Measurements from ENCODE around the gene C10orf143.

C10orf143 gene

DNA sequence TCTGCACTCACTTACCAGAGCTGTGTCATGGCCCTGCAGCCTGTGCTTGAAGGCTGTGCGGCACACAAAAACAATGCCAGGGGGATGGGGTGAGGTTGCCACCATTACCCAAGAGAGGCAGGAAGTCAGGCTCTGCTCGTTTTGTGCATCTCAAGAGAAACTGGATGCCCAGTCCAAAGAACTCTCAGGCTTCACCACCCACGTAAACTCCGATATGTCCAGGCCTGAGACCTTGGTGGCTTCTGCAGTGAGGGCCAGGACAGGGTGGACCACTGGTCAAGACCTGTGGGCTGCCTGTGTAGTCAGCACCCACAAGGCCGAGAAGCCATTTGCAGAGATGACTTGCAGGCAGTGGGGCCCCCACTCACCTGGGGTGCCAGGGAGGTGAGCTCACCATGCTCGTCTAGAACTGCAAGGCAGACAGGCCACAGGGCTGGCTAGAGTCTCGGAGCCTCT is 91.9 kb downstream of the C10orf143 start:
- FAIRE-seq (no peak), DNase-seq (ENCODE audit: extremely low spot score, insufficient read length, low read depth) (no peak)

DNA sequence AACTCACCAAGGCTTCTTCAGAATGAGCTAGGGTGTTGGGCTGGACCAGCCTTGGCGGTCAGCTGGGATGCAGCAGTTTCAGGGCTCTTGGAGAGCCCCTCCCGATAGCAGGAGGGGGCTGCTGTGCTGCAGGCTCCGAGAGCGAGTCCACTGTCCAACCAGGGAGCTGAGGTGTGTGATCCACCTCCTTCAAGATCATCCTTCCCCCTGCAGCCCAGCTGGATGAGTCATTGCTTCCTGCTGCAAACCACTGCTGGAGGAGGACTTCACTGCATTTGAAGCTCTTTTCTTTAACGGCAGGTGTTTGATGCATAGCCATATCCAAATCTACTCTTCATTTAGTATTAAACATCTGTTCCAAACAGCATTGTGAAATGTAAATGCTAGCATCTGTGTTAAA is 92.4 kb downstream of the C10orf143 start:
- no peak for FAIRE-seq
- no peak for DNase-seq (ENCODE audit: extremely low spot score, insufficient read length, low read depth)

DNA sequence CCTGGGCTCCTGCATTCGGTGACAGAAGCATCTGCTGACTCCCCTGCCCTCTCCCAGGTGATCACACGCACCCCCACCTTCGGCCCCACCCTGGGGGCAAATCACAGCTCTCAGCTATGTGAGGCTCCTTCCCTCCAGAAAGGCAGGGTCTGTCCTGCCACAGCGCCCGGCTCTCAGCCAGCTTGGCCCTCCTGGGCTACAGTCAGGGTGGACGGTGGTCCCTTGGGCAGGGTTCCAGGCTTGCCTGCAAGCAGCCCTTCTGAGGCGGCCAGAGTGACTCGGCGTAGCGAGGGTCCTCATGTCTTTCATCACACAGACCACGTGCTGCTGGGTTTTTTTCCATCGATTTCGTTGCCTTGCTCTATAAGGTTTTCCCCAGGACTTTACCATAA is 93.0 kb downstream of the C10orf143 start:
- no peak for FAIRE-seq
- DNase-seq (ENCODE audit: extremely low spot score, insufficient read length, low read depth): no peak

DNA sequence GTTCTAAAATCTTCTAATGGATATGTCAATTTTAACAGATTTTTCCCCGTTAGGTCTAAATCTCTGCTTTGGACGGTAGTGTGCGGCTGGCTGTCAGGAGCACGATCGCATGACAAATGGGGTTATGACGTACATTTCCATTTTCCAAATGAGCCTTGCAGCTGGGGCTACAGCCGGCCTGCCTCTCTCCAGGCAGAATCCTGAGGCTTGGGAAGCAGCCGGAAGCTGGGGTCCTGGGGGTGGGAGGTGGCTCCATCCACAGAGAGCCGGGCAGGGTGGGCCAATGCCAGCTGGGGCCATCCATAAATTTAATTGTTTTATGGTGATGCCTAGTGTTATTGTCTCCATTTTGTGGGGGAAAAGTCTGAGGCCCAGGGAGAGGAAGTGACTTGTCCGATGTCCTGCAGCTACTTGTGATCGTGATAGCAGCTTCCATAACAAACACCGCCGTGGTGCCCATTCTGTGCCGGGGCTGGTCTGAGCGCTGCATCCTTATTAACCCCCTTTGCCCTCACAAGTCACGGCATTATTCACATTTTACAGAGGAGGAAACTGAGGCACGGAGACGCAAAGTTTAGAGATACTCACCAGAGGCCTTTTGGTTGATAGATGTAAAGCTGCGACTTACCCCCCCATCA is 93.5 kb downstream of the C10orf143 start:
- FAIRE-seq (no peak), DNase-seq (ENCODE audit: extremely low spot score, insufficient read length, low read depth) (no peak)

DNA sequence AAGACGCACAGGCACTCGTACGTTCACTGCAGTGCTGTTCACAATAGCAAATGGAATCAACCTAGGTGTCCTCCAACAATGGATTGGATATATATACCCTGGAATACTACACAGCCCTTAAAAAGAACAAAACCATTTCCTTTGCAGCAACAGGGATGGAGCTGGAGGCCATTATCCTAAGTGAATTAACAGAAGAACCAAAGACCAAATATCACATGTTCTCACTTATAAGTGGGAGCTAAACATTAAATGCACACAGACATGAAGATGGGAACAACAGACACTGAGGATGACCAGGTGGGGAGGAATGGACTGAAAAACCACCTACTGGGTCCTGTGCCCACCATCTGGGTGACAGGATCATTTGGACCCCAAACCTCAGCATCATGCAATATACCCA is 94.5 kb downstream of the C10orf143 start:
- no peak for DNase-seq (ENCODE audit: extremely low spot score, insufficient read length, low read depth)
- no peak for FAIRE-seq

DNA sequence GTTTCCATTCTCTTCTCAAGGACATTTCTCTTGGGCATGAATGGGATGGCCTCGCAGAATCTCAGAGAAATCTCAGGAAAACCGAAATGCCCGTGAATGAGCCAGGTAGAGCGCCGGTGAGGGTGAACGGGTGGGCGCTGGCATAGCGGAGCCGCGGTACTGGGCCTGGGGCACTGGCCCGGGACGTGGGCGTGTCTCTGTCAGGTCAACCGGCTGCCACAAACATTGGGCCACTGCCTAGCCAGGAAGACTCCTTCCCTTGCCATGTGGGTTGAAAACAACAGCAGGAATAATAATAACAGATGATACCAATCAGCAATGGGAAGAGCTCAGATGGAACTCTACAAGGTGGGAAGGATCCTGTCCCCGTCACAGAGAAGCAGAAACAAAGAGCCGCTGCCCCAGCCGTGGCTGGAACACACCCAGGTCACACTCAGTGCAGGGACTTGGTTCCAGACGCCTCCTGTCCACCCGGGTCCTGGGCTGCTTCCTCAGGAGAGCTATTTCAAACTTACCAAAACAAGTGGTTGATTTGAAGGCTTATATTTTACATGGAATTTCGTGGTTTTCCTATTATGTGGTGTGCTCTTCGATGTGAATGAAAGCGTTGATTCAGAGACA is 95.4 kb downstream of the C10orf143 start:
- DNase-seq (ENCODE audit: extremely low spot score, insufficient read length, low read depth) (no peak), FAIRE-seq (no peak)

DNA sequence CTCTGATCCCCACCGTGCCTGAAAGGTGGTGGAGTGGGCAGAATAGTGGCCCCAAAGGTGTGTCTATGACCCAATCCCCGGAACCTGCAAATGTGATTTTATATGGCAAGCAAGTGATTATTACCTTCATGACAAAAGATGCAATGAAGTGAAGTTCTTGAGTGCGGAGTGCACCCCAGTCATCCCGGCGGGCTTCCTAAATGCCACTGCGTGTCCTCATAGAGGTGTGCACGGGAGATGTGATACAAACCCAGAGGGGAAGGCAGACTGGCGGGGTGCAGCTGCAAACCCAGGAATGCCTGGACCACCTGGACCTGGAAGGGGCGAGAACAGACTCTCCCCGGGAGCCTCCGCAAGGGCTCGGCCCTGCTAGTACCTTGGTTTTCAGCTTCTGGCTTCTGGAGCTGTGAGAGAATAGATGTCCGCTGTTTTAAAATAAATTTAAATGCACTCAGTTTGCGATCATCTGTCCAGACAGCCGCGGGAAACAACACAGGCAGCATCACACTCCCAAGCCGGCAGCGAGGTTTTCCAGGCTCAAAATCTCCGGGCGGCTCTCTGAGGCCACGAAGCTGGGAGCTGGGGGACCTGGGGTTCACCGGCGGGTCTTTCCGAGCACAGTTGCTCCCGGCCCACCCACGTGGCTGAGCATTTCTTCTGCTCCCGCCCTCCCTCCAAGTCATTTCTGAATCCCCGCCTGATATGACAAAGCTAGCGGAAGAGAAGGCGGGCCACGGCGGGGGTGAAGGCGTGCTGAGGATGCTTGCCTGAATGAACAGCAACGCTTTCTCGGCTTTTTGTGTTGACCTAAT is 96.2 kb downstream of the C10orf143 start:
- FAIRE-seq (no peak), DNase-seq (ENCODE audit: extremely low spot score, insufficient read length, low read depth) (no peak)

Data from GM18507 (cell line).